GM20431 (cell line): ENCODE measurements around the gene RHBDL1.

ENCODE experiments used
- in situ Hi-C: fragments of 300-500 bp; cut with MseI, MboI; formaldehyde crosslinking; loops from one replicate; pipeline ENCODE4 v1.15.0; 2020; ENCODE audit warnings: low sequenced_read_pairs; ENCODE audit not compliant: unreplicated experiment

Gene RHBDL1

GRCh38 chr16:726438-727290 lies 51.2 kb downstream of the RHBDL1 start, which contains the start of the genes CCDC78 and HAGHL:
CCDC78 (minus strand) TSS chr16:726443; CDS start chr16:726367, 76 bp downstream.
HAGHL (plus strand) TSS chr16:727106; CDS start chr16:727510, 404 bp downstream.
- in situ Hi-C loops, result no loop called here

- in situ Hi-C loops, result no loop called here
Observed at GRCh38 chr16:727291-727977, 52.0 kb downstream of the RHBDL1 start.
